ENCODE measurements around the gene EID2.

DNA sequence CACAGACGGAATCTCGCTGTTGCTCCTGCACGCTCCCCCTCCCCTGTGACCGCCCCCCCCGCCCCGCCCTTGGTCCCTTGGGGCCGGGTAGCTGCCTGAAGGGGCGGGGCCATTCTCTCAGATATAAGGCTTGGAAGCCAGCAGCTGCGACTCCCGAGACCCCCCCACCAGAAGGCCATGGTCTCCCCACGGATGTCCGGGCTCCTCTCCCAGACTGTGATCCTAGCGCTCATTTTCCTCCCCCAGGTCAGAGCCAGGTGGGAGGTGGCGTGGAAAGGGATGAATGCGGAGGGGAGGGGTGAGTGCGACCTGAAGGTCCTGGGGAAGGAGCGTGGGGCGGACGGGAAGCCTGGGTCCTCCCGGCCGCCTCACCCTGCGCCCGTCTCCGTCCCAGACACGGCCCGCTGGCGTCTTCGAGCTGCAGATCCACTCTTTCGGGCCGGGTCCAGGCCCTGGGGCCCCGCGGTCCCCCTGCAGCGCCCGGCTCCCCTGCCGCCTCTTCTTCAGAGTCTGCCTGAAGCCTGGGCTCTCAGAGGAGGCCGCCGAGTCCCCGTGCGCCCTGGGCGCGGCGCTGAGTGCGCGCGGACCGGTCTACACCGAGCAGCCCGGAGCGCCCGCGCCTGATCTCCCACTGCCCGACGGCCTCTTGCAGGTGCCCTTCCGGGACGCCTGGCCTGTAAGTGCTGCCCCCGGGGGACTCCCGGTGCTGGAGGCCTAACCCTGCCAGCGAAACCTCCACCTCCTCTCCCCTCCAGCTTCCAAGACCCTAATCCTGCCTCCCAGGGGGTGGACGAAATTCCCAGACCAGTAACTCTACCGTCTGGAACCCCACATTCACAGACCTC, 40.9 kb downstream of the EID2 start, which contains the start of gene DLL3:
- TF ChIP-seq, protein P1, sequence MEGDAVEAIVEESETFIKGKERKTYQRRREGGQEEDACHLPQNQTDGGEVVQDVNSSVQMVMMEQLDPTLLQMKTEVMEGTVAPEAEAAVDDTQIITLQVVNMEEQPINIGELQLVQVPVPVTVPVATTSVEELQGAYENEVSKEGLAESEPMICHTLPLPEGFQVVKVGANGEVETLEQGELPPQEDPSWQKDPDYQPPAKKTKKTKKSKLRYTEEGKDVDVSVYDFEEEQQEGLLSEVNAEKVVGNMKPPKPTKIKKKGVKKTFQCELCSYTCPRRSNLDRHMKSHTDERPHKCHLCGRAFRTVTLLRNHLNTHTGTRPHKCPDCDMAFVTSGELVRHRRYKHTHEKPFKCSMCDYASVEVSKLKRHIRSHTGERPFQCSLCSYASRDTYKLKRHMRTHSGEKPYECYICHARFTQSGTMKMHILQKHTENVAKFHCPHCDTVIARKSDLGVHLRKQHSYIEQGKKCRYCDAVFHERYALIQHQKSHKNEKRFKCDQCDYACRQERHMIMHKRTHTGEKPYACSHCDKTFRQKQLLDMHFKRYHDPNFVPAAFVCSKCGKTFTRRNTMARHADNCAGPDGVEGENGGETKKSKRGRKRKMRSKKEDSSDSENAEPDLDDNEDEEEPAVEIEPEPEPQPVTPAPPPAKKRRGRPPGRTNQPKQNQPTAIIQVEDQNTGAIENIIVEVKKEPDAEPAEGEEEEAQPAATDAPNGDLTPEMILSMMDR (IDR thresholded peaks at IDR 0.05 in 8 of 11, conservative IDR thresholded peaks at IDR 0.05 in 3 of 11), result no peak
- TF ChIP-seq POLR2A (IDR thresholded peaks at IDR 0.05), result no peak
- no peak for TF ChIP-seq POLR2AphosphoS5 (IDR thresholded peaks at IDR 0.05)

Data from spleen (tissue), 7 donors.